ENCODE results near the gene OR11G2.
"Not testable (repeated sequence)": the region's sequence is repeated elsewhere in the genome, so short reads cannot be mapped to it uniquely, and the experiment has no call there.

Gene OR11G2, protein sequence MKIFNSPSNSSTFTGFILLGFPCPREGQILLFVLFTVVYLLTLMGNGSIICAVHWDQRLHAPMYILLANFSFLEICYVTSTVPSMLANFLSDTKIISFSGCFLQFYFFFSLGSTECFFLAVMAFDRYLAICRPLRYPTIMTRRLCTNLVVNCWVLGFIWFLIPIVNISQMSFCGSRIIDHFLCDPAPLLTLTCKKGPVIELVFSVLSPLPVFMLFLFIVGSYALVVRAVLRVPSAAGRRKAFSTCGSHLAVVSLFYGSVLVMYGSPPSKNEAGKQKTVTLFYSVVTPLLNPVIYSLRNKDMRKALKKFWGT

DNA sequence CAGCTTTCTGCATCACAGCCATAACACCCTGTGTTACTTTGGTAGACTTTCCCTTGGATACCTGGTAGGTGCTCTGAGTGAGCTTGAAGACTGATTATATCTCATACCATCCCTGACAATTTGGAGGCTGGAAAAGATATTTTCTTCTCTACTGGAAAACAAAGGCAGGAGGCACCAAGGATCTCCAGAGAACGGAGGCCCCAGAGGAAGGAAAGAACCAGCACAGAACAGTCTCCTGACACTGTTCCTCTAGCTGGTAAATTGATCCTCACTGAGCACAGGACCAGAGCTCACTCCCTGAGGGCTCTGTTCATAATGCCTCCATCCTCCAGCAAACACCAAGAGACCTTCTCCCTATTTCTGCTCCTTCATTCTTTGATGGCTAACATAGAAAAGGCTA, at the start of gene OR11G2:
OR11G2 (plus strand) TSS at position 301 of the 400 bp plus-strand sequence. CDS start 6,542 bp downstream, outside the sequence.
- Mint-ChIP-seq H3K27ac (no peak within 1 kb of the TSS), H3K4me3 (no peak within 1 kb of the TSS), H3K9me3 (no peaks in the 10 kb centered on the region), H3K36me3 (ENCODE audit: low read depth) (no peaks in the 10 kb centered on the region), H3K27me3 (no peaks in the 10 kb centered on the region), H3K4me1 (ENCODE audit: low read depth) (no peaks in the 10 kb centered on the region)
- DNase-seq, result no peak

DNA sequence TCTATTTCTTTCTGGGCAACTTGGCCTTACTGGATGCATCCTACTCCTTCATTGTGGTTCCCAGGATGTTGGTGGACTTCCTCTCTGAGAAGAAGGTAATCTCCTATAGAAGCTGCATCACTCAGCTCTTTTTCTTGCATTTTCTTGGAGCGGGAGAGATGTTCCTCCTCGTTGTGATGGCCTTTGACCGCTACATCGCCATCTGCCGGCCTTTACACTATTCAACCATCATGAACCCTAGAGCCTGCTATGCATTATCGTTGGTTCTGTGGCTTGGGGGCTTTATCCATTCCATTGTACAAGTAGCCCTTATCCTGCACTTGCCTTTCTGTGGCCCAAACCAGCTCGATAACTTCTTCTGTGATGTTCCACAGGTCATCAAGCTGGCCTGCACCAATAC, 46.8 kb upstream of the OR11G2 start:
- no peak for DNase-seq
- Mint-ChIP-seq H3K27me3 (peaks cover 4% of the 10 kb centered on the region), H3K9me3 (no peaks in the 10 kb centered on the region), H3K36me3 (ENCODE audit: low read depth) (no peaks in the 10 kb centered on the region), H3K27ac (no peak overlapping the region), H3K4me3 (no peak overlapping the region), H3K4me1 (ENCODE audit: low read depth) (no peaks in the 10 kb centered on the region)

- DNase-seq, result no peak
- no peak overlapping the region for H3K4me3 Mint-ChIP-seq
- H3K9me3 Mint-ChIP-seq, result no peaks in the 10 kb centered on the region
- H3K4me1 Mint-ChIP-seq (ENCODE audit: low read depth), result no peaks in the 10 kb centered on the region
- H3K27ac Mint-ChIP-seq, result no peak overlapping the region
- peaks cover 8% of the 10 kb centered on the region for H3K27me3 Mint-ChIP-seq
- no peaks in the 10 kb centered on the region for H3K36me3 Mint-ChIP-seq (ENCODE audit: low read depth)
Observed at GRCh38 chr14:20144820-20145219, 45.9 kb upstream of the OR11G2 start.

- Mint-ChIP-seq H3K27me3 (peaks cover 17% of the 10 kb centered on the region), H3K27ac (no peak overlapping the region), H3K4me3 (no peak overlapping the region), H3K36me3 (ENCODE audit: low read depth) (no peaks in the 10 kb centered on the region), H3K9me3 (peaks cover 16% of the 10 kb centered on the region), H3K4me1 (ENCODE audit: low read depth) (no peaks in the 10 kb centered on the region)
- DNase-seq, result no peak
Observed at GRCh38 chr14:20164462-20164861, 26.2 kb upstream of the OR11G2 start.

GRCh38 chr14:20167091-20167490, 23.6 kb upstream of the OR11G2 start:
- DNase-seq, result no peak
- Mint-ChIP-seq H3K4me3 (no peak overlapping the region), H3K4me1 (ENCODE audit: low read depth) (no peaks in the 10 kb centered on the region), H3K27ac (no peak overlapping the region), H3K9me3 (peaks cover 16% of the 10 kb centered on the region), H3K36me3 (ENCODE audit: low read depth) (no peaks in the 10 kb centered on the region), H3K27me3 (peaks cover 21% of the 10 kb centered on the region)

GRCh38 chr14:20169852-20170251, 20.8 kb upstream of the OR11G2 start:
- H3K27ac Mint-ChIP-seq; H3K4me1 Mint-ChIP-seq (ENCODE audit: low read depth); DNase-seq; H3K9me3 Mint-ChIP-seq; H3K4me3 Mint-ChIP-seq; H3K36me3 Mint-ChIP-seq (ENCODE audit: low read depth): not testable (repeated sequence)
- peaks cover 13% of the 10 kb centered on the region for H3K27me3 Mint-ChIP-seq

DNA sequence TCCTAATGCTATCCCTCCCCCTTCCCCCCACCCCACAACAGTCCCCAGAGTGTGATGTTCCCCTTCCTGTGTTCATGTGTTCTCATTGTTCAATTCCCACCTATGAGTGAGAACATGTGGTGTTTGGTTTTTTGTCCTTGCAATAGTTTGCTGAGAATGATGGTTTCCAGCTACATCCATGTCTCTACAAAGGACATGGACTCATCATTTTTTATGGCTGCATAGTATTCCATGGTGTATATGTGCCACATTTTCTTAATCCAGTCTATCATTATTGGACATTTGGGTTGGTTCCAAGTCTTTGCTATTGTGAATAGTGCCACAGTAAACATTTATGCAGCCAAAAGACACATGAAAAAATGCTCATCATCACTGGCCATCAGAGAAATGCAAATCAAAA, 16.5 kb upstream of the OR11G2 start:
- H3K9me3 Mint-ChIP-seq; H3K27me3 Mint-ChIP-seq; H3K4me3 Mint-ChIP-seq; H3K27ac Mint-ChIP-seq; H3K4me1 Mint-ChIP-seq (ENCODE audit: low read depth); DNase-seq; H3K36me3 Mint-ChIP-seq (ENCODE audit: low read depth): not testable (repeated sequence)

DNA sequence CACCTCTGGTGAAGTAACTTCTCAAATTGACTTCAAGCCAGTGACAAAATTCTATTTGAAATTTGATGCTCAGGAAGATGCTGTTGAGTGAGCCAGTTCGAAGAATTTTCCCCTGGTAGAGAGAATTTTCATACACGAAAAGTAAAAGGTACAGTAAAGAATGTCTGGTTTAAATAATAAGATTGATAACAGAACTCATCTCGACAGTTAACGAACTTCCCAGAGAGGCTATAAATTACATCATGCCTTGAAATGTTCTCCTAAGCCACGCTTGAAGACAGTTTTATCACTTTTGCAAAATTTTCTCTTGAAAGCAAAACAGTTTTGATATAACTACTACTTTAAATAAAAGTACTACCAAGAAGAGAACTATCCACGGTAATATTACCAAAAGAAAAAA, 14.4 kb upstream of the OR11G2 start:
- Mint-ChIP-seq H3K27ac (no peak overlapping the region), H3K4me1 (ENCODE audit: low read depth) (no peaks in the 10 kb centered on the region), H3K27me3 (peaks cover 6% of the 10 kb centered on the region), H3K36me3 (ENCODE audit: low read depth) (no peaks in the 10 kb centered on the region), H3K4me3 (no peak overlapping the region), H3K9me3 (no peaks in the 10 kb centered on the region)
- no peak for DNase-seq

DNA sequence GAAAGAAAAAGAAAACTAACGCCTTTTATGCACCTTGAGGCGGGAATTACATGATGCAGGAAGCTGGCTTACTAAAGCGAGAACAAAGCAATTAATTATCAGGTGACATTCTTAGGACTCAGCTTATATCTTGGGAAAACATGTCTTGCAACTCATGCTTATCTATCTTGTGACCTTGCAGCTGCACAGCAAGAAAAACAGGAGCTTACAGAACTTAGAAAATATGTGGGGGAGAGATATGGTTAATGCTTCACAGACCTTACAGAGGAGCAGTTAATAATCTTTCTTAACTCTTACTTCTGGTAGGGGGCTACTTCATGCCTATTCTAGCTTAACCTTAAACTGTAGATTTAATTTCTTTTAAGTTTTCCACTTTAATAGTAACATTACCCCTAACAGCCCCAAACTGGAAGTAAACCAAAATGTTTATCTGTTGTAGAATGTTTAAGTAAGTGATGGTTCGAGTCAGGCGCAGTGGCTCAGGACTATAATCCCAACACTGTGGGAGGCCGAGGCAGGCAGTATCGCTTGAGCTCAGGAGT, 13.2 kb upstream of the OR11G2 start:
- peaks cover 6% of the 10 kb centered on the region for H3K27me3 Mint-ChIP-seq

GRCh38 chr14:20179218-20179617, 11.5 kb upstream of the OR11G2 start:
- H3K4me1 Mint-ChIP-seq (ENCODE audit: low read depth), result no peaks in the 10 kb centered on the region
- H3K27me3 Mint-ChIP-seq, result peaks cover 6% of the 10 kb centered on the region
- H3K27ac Mint-ChIP-seq, result no peak overlapping the region
- no peaks in the 10 kb centered on the region for H3K36me3 Mint-ChIP-seq (ENCODE audit: low read depth)
- H3K9me3 Mint-ChIP-seq, result no peaks in the 10 kb centered on the region
- no peak overlapping the region for H3K4me3 Mint-ChIP-seq
- DNase-seq, result no peak

More for the DNA sequence above, 13.2 kb upstream of the OR11G2 start:
- H3K27ac Mint-ChIP-seq, result no peak overlapping the region
- H3K4me1 Mint-ChIP-seq (ENCODE audit: low read depth), result no peaks in the 10 kb centered on the region
- no peak for DNase-seq
- H3K9me3 Mint-ChIP-seq, result no peaks in the 10 kb centered on the region
- no peak overlapping the region for H3K4me3 Mint-ChIP-seq
- no peaks in the 10 kb centered on the region for H3K36me3 Mint-ChIP-seq (ENCODE audit: low read depth)

GRCh38 chr14:20179880-20180279, 10.8 kb upstream of the OR11G2 start:
- Mint-ChIP-seq H3K36me3 (ENCODE audit: low read depth) (no peaks in the 10 kb centered on the region), H3K9me3 (no peaks in the 10 kb centered on the region), H3K27ac (no peak overlapping the region), H3K4me1 (ENCODE audit: low read depth) (no peaks in the 10 kb centered on the region), H3K27me3 (peaks cover 6% of the 10 kb centered on the region), H3K4me3 (no peak overlapping the region)
- DNase-seq, result no peak

GRCh38 chr14:20180486-20180885, 10.2 kb upstream of the OR11G2 start:
- Mint-ChIP-seq H3K9me3 (no peaks in the 10 kb centered on the region), H3K27me3 (peaks cover 3% of the 10 kb centered on the region), H3K27ac (no peak overlapping the region), H3K4me1 (ENCODE audit: low read depth) (no peaks in the 10 kb centered on the region), H3K36me3 (ENCODE audit: low read depth) (no peaks in the 10 kb centered on the region), H3K4me3 (no peak overlapping the region)
- DNase-seq, result no peak

DNA sequence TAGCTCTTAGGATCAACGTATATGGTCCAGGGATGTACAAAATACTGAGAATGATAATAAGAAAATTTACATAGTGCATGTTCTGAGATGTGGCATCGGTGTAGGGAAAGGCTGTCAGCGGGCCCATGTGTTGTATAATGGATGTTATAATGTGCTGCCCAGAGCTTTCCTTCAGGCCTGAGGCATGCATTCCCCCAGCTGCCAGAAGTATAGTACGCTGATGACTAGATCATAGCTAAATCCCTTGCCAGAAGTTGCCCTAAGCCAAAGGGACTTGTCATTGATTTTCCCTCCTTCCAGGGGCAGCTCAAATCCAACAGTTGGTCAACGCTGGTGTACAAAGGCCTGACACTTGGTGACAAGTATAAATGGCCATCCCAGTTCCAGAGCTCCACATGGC, 6.5 kb upstream of the OR11G2 start:
- H3K36me3 Mint-ChIP-seq (ENCODE audit: low read depth), result no peaks in the 10 kb centered on the region
- H3K4me3 Mint-ChIP-seq, result no peak overlapping the region
- no peaks in the 10 kb centered on the region for H3K4me1 Mint-ChIP-seq (ENCODE audit: low read depth)
- no peaks in the 10 kb centered on the region for H3K9me3 Mint-ChIP-seq
- H3K27ac Mint-ChIP-seq, result no peak overlapping the region
- no peaks in the 10 kb centered on the region for H3K27me3 Mint-ChIP-seq
- no peak for DNase-seq

DNA sequence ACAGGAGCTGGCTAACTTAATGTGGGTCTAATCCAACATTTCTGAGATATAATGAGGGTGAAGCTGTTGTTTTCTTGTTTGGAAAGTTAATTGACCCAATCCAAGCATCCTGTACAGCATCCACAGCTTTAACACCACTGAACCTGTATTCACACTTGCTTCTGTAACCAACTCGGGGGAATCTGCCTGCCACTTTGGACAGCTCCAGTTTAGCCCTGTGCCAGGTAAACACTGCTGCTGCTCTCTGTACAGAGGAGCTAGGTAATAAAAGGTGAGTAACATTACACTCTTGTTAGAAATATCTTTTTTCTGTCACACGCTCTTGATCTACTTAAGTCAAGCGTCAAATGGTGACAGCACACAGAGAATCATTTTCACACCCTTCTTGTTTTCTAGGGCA, 700 bp downstream of the OR11G2 start:
- no peak for DNase-seq
- Mint-ChIP-seq H3K4me3 (no peak overlapping the region), H3K4me1 (ENCODE audit: low read depth) (no peaks in the 10 kb centered on the region), H3K9me3 (no peaks in the 10 kb centered on the region), H3K27me3 (no peaks in the 10 kb centered on the region), H3K27ac (no peak overlapping the region), H3K36me3 (ENCODE audit: low read depth) (no peaks in the 10 kb centered on the region)

- no peaks in the 10 kb centered on the region for H3K4me1 Mint-ChIP-seq (ENCODE audit: low read depth)
- H3K27me3 Mint-ChIP-seq, result peaks cover 3% of the 10 kb centered on the region
- H3K4me3 Mint-ChIP-seq, result no peak overlapping the region
- no peaks in the 10 kb centered on the region for H3K36me3 Mint-ChIP-seq (ENCODE audit: low read depth)
- no peak for DNase-seq
- H3K9me3 Mint-ChIP-seq, result no peaks in the 10 kb centered on the region
- H3K27ac Mint-ChIP-seq, result no peak overlapping the region
Observed at GRCh38 chr14:20194101-20194500, 3.4 kb downstream of the OR11G2 start.

DNA sequence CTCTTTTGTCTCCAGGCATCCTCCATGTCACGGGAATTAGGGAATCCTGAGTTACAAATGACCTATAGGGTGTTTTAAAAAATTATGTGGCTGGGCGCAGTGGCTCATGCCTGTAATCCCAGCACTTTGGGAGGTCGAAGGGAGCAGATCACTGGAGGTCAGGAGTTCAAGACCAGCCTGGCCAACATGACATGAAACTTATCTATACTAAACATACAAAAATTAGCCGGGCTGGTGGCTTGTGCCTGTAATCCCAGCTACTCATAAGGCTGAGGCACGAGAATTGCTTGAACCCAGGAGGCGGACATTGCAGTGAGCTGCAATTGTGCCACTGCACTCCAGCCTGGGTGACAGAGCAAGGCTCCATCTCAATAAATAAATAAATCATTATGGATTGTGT, 4.5 kb downstream of the OR11G2 start:
- H3K9me3 Mint-ChIP-seq; H3K27me3 Mint-ChIP-seq; DNase-seq; H3K4me1 Mint-ChIP-seq (ENCODE audit: low read depth); H3K4me3 Mint-ChIP-seq; H3K36me3 Mint-ChIP-seq (ENCODE audit: low read depth); H3K27ac Mint-ChIP-seq: not testable (repeated sequence)
